H9 (cell line): ENCODE data around the gene CRACR2A. TPM values are rescaled to one million over a fixed set of nuclear protein-coding genes. Genes with fewer than 3 reads are reported as not detected.

ENCODE experiments used
- DNase-seq: peaks from one replicate; pipeline ENCODE4 v3.0.0-alpha.2; 2017
- H2AFZ ChIP-seq: one replicate; pipeline ENCODE4 v1.6.1; 2013; ENCODE audit warnings: mild to moderate bottlenecking, low read length, control low read depth, moderate library complexity
- H2AK5ac ChIP-seq: 2 replicates; pipeline ENCODE4 v1.6.1; 2013; ENCODE audit warnings: low read length, control low read depth, mixed read lengths; ENCODE audit not compliant: insufficient read length
- H2BK120ac ChIP-seq: one replicate; pipeline ENCODE4 v1.6.1; 2013; ENCODE audit warnings: low read depth, mild to moderate bottlenecking, low read length, control low read depth, inconsistent platforms; ENCODE audit not compliant: poor library complexity, severe bottlenecking
- H2BK12ac ChIP-seq: 2 replicates; pipeline ENCODE4 v1.6.1; 2013; ENCODE audit warnings: low read length, control low read depth, mixed read lengths, low read depth; ENCODE audit not compliant: insufficient read length
- H2BK15ac ChIP-seq: 2 replicates; pipeline ENCODE4 v1.6.1; 2013; ENCODE audit warnings: low read depth, low read length, control low read depth
- H2BK20ac ChIP-seq: one replicate; pipeline ENCODE4 v1.6.1; 2013; ENCODE audit warnings: low read depth, mild to moderate bottlenecking, low read length, control low read depth, inconsistent platforms; ENCODE audit not compliant: poor library complexity, severe bottlenecking
- H2BK5ac ChIP-seq: 2 replicates; pipeline ENCODE4 v1.6.1; 2013; ENCODE audit warnings: low read length, control low read depth, mixed read lengths; ENCODE audit not compliant: insufficient read length
- H3K14ac ChIP-seq: 2 replicates; pipeline ENCODE4 v1.6.1; 2013; ENCODE audit warnings: low read length, control low read depth; ENCODE audit not compliant: insufficient read depth
- H3K18ac ChIP-seq: 2 replicates; pipeline ENCODE4 v1.6.1; 2013; ENCODE audit warnings: low read depth, mild to moderate bottlenecking, mixed read lengths, low read length, control low read depth; ENCODE audit not compliant: insufficient read length
- H3K23ac ChIP-seq: 2 replicates; pipeline ENCODE4 v1.6.1; 2013; ENCODE audit warnings: low read length, control low read depth, mixed read lengths, low read depth; ENCODE audit not compliant: insufficient read length
- H3K23me2 ChIP-seq: 2 replicates; pipeline ENCODE4 v1.6.1; 2013; ENCODE audit warnings: low read depth, mild to moderate bottlenecking, mixed read lengths, low read length, control low read depth; ENCODE audit not compliant: insufficient read length, poor library complexity, severe bottlenecking
- H3K27ac ChIP-seq: 2 replicates; pipeline ENCODE4 v1.5.1; 2013; ENCODE audit warnings: low read length, control low read depth, mixed read lengths, low read depth; ENCODE audit not compliant: insufficient read length
- H3K27me3 ChIP-seq: 2 replicates; pipeline ENCODE4 v1.6.1; 2013; ENCODE audit warnings: low read length, control low read depth, inconsistent platforms; ENCODE audit not compliant: insufficient read depth
- H3K4ac ChIP-seq: 2 replicates; pipeline ENCODE4 v1.6.1; 2013; ENCODE audit warnings: low read depth, mild to moderate bottlenecking, control low read depth, inconsistent platforms, low read length, moderate library complexity
- H3K4me1 ChIP-seq: 2 replicates; pipeline ENCODE4 v1.6.1; 2013; ENCODE audit warnings: low read length, control low read depth, inconsistent platforms; ENCODE audit not compliant: insufficient read depth
- H3K4me2 ChIP-seq: 2 replicates; pipeline ENCODE4 v1.6.1; 2013; ENCODE audit warnings: low read length, control low read depth, mixed read lengths; ENCODE audit not compliant: insufficient read length, insufficient read depth
- H3K56ac ChIP-seq: 2 replicates; pipeline ENCODE4 v1.6.1; 2013; ENCODE audit warnings: low read depth, mild to moderate bottlenecking, mixed read lengths, low read length, control low read depth; ENCODE audit not compliant: insufficient read length
- H3K79me1 ChIP-seq: 2 replicates; pipeline ENCODE4 v1.6.1; 2013; ENCODE audit warnings: low read depth, mild to moderate bottlenecking, moderate library complexity, low read length, control low read depth, inconsistent platforms; ENCODE audit not compliant: insufficient read depth, poor library complexity, severe bottlenecking
- H3K79me2 ChIP-seq: 2 replicates; pipeline ENCODE4 v1.6.1; 2013; ENCODE audit warnings: low read length, control low read depth, inconsistent platforms; ENCODE audit not compliant: insufficient read depth
- H3K9ac ChIP-seq: 2 replicates; pipeline ENCODE4 v1.6.1; 2013; ENCODE audit warnings: low read length, control low read depth, mixed read lengths; ENCODE audit not compliant: insufficient read length; ENCODE audit errors: extremely low read depth
- H3K9me3 ChIP-seq: one replicate; pipeline ENCODE4 v1.6.1; 2013; ENCODE audit warnings: low read depth, low read length, inconsistent platforms; ENCODE audit not compliant: control insufficient read depth
- H3T11ph ChIP-seq: one replicate; pipeline ENCODE4 v1.6.1; 2013; ENCODE audit warnings: mild to moderate bottlenecking, low read length, control low read depth, inconsistent platforms
- H4K20me1 ChIP-seq: one replicate; pipeline ENCODE4 v1.6.1; 2013; ENCODE audit not compliant: control insufficient read depth, insufficient read length, insufficient read depth
- H4K5ac ChIP-seq: 2 replicates; pipeline ENCODE4 v1.6.1; 2013; ENCODE audit warnings: low read depth, mild to moderate bottlenecking, mixed read lengths, low read length, control low read depth; ENCODE audit not compliant: insufficient read length
- H4K8ac ChIP-seq: replicated peaks from 2 replicates; pipeline ENCODE4 v1.6.1; 2013; ENCODE audit warnings: low read length, control low read depth, mixed read lengths, low read depth; ENCODE audit not compliant: insufficient read length
- H4K91ac ChIP-seq: 2 replicates; pipeline ENCODE4 v1.6.1; 2013; ENCODE audit warnings: low read depth, mild to moderate bottlenecking, moderate library complexity, mixed read lengths, low read length, control low read depth; ENCODE audit not compliant: insufficient read length
- H3K27ac Mint-ChIP-seq, 3 experiments: 2 replicates in 2 of 3; 3 replicates in 1 of 3; pipeline ENCODE4 v1.8.0; 2020 to 2021; ENCODE audit warnings: mixed read lengths in 3 of 3, mild to moderate bottlenecking in 1 of 3, moderate library complexity in 1 of 3
- H3K27me3 Mint-ChIP-seq: 2 replicates; pipeline ENCODE4 v1.8.0; 2021; ENCODE audit warnings: low read depth, mild to moderate bottlenecking, moderate library complexity, mixed read lengths
- H3K36me3 Mint-ChIP-seq, 3 experiments: 2 replicates in 2 of 3; 3 replicates in 1 of 3; pipeline ENCODE4 v1.8.0; 2020 to 2021; ENCODE audit warnings: low read depth in 3 of 3, mixed read lengths in 3 of 3; ENCODE audit not compliant: insufficient read depth in 1 of 3
- H3K4me1 Mint-ChIP-seq, 2 experiments: 2 replicates each; pipeline ENCODE4 v1.8.0; 2020; ENCODE audit warnings: mixed read lengths in 2 of 2
- H3K4me3 Mint-ChIP-seq, 2 experiments: 2 replicates in 1 of 2; 3 replicates in 1 of 2; pipeline ENCODE4 v1.8.0; 2020 to 2021; ENCODE audit warnings: mild to moderate bottlenecking in 2 of 2, mixed read lengths in 2 of 2, moderate library complexity in 1 of 2
- H3K9me3 Mint-ChIP-seq, 2 experiments: 2 replicates in 1 of 2; 3 replicates in 1 of 2; pipeline ENCODE4 v1.8.0; 2020; ENCODE audit warnings: mild to moderate bottlenecking in 2 of 2, mixed read lengths in 2 of 2, moderate library complexity in 1 of 2
- CTCF ChIP-seq: fragments of 200-600 bp; sonication (generic); conservative IDR thresholded peaks from 3 replicates; pipeline ENCODE4 v1.8.0; 2021; ENCODE audit warnings: antibody characterized with exemption, mild to moderate bottlenecking
- WGBS: extraction: QIAGEN DNeasy Blood & Tissue Kit; methylation state at CpG from one replicate; pipeline ENCODE4 v1.1.7; 2013; ENCODE audit warnings: missing lambda C conversion rate, low lambda C conversion rate, mixed read lengths; ENCODE audit not compliant: insufficient read length; ENCODE audit errors: extremely low coverage; 5-methylcytosine and 5-hydroxymethylcytosine counted together
- total RNA-seq: library from RNA; stranded (reverse); gene quantifications from 2 replicates; pipeline ENCODE4 v1.2.1, GENCODE V29; 2021

Gene CRACR2A
- total RNA-seq, 1 experiment from 2014 or later = 2.0 TPM

GRCh38 chr12:3671330-3672112, 81.4 kb downstream of the CRACR2A start:
- no peaks in the 10 kb centered on the region for H3K4me1 ChIP-seq
- H3T11ph ChIP-seq = no peak overlapping the region
- H3K27me3 ChIP-seq = no peaks in the 10 kb centered on the region
- no peak overlapping the region for H3K4ac ChIP-seq
- no peak overlapping the region for H3K9ac ChIP-seq
- no peak overlapping the region for H2BK5ac ChIP-seq
- H3K9me3 ChIP-seq = no peaks in the 10 kb centered on the region
- TF ChIP-seq CTCF = no peak
- H3K23me2 ChIP-seq = no peaks in the 10 kb centered on the region
- Mint-ChIP-seq H3K9me3 (no peaks in the 10 kb centered on the region), H3K4me3 (no peak overlapping the region), H3K27me3 (no peaks in the 10 kb centered on the region), H3K36me3 (no peaks in the 10 kb centered on the region), H3K27ac (0 out of 7 replicates have a peak overlapping the region, but pooled peaks of 1 of the 3 experiments have one; percentile 44), H3K4me1 (peaks cover 5 to 13% of the 10 kb centered on the region in 2 experiments)
- no peak overlapping the region for H4K8ac ChIP-seq
- no peak overlapping the region for H4K5ac ChIP-seq
- H3K23ac ChIP-seq = no peak overlapping the region
- no peak overlapping the region for H2AFZ ChIP-seq
- H3K79me1 ChIP-seq = no peaks in the 10 kb centered on the region
- H2BK120ac ChIP-seq = no peak overlapping the region
- no peak overlapping the region for H2BK15ac ChIP-seq
- no peak overlapping the region for H2BK20ac ChIP-seq
- H3K79me2 ChIP-seq = no peaks in the 10 kb centered on the region
- H3K14ac ChIP-seq = no peak overlapping the region
- H2AK5ac ChIP-seq = no peak overlapping the region
- no peak overlapping the region for H2BK12ac ChIP-seq
- WGBS = no CpG with 5 or more reads among the region's 4 CpGs
- no peak overlapping the region for H3K4me2 ChIP-seq
- no peak overlapping the region for H4K91ac ChIP-seq
- DNase-seq = no peak
- no peak overlapping the region for H3K27ac ChIP-seq
- H3K56ac ChIP-seq = no peak overlapping the region
- H3K18ac ChIP-seq = no peak overlapping the region
- H4K20me1 ChIP-seq = no peaks in the 10 kb centered on the region
